GM23338 (cell line): ENCODE data around the gene NSUN3.

Experiments used
- CREB1 ChIP-seq: fragments of 250-450 bp; sonication (Bioruptor Pico); IDR thresholded peaks from 2 replicates; pipeline ENCODE4 v1.5.0; 2020; ENCODE audit warnings: low read depth, mild to moderate bottlenecking, moderate library complexity
- EZH2 ChIP-seq: fragments of 200-600 bp; sonication (generic); IDR thresholded peaks from one replicate; pipeline ENCODE4 v1.8.0; 2017; ENCODE audit warnings: antibody characterized with exemption, mild to moderate bottlenecking, low read depth; ENCODE audit not compliant: unreplicated experiment
- EZH2phosphoT487 ChIP-seq: fragments of 200-600 bp; sonication (generic); IDR thresholded peaks from one replicate; pipeline ENCODE4 v1.8.1; 2018; ENCODE audit warnings: antibody characterized with exemption; ENCODE audit not compliant: unreplicated experiment
- JUNB ChIP-seq: IDR thresholded peaks from one replicate; pipeline ENCODE4 v1.6.1; 2016; ENCODE audit warnings: antibody characterized with exemption; ENCODE audit not compliant: unreplicated experiment
- NANOG ChIP-seq: IDR thresholded peaks from 2 replicates; pipeline ENCODE4 v1.6.1; 2016; ENCODE audit warnings: antibody characterized with exemption, borderline replicate concordance
- POLR2AphosphoS5 ChIP-seq: IDR thresholded peaks from 2 replicates; pipeline ENCODE4 v1.6.1; 2016; ENCODE audit warnings: antibody characterized with exemption, low read depth
- STAT1 ChIP-seq: IDR thresholded peaks from one replicate; pipeline ENCODE4 v1.6.1; 2016; ENCODE audit warnings: antibody characterized with exemption; ENCODE audit not compliant: unreplicated experiment
- TF ChIP-seq, protein P1 (sequence below), 2 experiments: fragments of 200-600 bp in 1 of 2; sonication (generic) in 1 of 2; conservative IDR thresholded peaks; 2 replicates each; pipeline versions ENCODE4 v1.5.1 to v1.6.1; 2016 to 2017; ENCODE audit warnings: antibody characterized with exemption in 2 of 2, low read depth in 2 of 2, mild to moderate bottlenecking in 2 of 2, moderate library complexity in 1 of 2
- TF ChIP-seq, protein P2 (sequence below): IDR thresholded peaks from one replicate; pipeline ENCODE4 v1.6.1; 2018; ENCODE audit warnings: antibody characterized with exemption; ENCODE audit not compliant: unreplicated experiment
- TF ChIP-seq, protein P3 (sequence below): fragments of 250-450 bp; sonication (Bioruptor Pico); IDR thresholded peaks from 2 replicates; pipeline ENCODE4 v1.5.0; 2020; ENCODE audit warnings: mild to moderate bottlenecking, moderate library complexity
- TF ChIP-seq, protein P4 (sequence below): IDR thresholded peaks from 2 replicates; pipeline ENCODE4 v1.6.1; 2016; ENCODE audit warnings: antibody characterized with exemption

DNA sequence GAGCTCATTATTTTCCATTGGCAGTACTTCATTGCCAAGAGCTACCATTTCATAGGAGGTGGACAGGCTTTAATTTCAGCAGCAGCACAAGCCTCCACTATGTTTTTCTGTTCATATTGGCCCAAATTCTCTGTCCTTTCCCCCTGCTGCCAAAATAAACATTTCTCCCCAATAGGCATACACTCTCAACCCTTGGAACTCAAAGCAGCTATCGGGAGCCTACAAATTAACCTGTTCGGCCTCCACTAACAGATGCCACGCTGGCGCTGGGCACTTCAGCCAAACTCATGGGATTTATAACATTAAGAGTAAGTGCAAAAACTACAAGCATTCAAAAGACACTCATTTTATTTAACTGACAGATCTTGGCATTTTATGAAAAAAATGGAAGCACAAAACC is 95.7 kb downstream of the NSUN3 start:
- TF ChIP-seq EZH2 (no peak), EZH2phosphoT487 (no peak), POLR2AphosphoS5 (no peak), CREB1 (no peak), STAT1 (no peak), JUNB (no peak), NANOG (no peak)
- TF ChIP-seq, protein P1, sequence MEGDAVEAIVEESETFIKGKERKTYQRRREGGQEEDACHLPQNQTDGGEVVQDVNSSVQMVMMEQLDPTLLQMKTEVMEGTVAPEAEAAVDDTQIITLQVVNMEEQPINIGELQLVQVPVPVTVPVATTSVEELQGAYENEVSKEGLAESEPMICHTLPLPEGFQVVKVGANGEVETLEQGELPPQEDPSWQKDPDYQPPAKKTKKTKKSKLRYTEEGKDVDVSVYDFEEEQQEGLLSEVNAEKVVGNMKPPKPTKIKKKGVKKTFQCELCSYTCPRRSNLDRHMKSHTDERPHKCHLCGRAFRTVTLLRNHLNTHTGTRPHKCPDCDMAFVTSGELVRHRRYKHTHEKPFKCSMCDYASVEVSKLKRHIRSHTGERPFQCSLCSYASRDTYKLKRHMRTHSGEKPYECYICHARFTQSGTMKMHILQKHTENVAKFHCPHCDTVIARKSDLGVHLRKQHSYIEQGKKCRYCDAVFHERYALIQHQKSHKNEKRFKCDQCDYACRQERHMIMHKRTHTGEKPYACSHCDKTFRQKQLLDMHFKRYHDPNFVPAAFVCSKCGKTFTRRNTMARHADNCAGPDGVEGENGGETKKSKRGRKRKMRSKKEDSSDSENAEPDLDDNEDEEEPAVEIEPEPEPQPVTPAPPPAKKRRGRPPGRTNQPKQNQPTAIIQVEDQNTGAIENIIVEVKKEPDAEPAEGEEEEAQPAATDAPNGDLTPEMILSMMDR (conservative IDR thresholded peaks at IDR 0.05; ENCODE audit: low read depth in 2 of 2), result no peak
- TF ChIP-seq, protein P2, sequence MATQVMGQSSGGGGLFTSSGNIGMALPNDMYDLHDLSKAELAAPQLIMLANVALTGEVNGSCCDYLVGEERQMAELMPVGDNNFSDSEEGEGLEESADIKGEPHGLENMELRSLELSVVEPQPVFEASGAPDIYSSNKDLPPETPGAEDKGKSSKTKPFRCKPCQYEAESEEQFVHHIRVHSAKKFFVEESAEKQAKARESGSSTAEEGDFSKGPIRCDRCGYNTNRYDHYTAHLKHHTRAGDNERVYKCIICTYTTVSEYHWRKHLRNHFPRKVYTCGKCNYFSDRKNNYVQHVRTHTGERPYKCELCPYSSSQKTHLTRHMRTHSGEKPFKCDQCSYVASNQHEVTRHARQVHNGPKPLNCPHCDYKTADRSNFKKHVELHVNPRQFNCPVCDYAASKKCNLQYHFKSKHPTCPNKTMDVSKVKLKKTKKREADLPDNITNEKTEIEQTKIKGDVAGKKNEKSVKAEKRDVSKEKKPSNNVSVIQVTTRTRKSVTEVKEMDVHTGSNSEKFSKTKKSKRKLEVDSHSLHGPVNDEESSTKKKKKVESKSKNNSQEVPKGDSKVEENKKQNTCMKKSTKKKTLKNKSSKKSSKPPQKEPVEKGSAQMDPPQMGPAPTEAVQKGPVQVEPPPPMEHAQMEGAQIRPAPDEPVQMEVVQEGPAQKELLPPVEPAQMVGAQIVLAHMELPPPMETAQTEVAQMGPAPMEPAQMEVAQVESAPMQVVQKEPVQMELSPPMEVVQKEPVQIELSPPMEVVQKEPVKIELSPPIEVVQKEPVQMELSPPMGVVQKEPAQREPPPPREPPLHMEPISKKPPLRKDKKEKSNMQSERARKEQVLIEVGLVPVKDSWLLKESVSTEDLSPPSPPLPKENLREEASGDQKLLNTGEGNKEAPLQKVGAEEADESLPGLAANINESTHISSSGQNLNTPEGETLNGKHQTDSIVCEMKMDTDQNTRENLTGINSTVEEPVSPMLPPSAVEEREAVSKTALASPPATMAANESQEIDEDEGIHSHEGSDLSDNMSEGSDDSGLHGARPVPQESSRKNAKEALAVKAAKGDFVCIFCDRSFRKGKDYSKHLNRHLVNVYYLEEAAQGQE, result no peak
- TF ChIP-seq, protein P3, sequence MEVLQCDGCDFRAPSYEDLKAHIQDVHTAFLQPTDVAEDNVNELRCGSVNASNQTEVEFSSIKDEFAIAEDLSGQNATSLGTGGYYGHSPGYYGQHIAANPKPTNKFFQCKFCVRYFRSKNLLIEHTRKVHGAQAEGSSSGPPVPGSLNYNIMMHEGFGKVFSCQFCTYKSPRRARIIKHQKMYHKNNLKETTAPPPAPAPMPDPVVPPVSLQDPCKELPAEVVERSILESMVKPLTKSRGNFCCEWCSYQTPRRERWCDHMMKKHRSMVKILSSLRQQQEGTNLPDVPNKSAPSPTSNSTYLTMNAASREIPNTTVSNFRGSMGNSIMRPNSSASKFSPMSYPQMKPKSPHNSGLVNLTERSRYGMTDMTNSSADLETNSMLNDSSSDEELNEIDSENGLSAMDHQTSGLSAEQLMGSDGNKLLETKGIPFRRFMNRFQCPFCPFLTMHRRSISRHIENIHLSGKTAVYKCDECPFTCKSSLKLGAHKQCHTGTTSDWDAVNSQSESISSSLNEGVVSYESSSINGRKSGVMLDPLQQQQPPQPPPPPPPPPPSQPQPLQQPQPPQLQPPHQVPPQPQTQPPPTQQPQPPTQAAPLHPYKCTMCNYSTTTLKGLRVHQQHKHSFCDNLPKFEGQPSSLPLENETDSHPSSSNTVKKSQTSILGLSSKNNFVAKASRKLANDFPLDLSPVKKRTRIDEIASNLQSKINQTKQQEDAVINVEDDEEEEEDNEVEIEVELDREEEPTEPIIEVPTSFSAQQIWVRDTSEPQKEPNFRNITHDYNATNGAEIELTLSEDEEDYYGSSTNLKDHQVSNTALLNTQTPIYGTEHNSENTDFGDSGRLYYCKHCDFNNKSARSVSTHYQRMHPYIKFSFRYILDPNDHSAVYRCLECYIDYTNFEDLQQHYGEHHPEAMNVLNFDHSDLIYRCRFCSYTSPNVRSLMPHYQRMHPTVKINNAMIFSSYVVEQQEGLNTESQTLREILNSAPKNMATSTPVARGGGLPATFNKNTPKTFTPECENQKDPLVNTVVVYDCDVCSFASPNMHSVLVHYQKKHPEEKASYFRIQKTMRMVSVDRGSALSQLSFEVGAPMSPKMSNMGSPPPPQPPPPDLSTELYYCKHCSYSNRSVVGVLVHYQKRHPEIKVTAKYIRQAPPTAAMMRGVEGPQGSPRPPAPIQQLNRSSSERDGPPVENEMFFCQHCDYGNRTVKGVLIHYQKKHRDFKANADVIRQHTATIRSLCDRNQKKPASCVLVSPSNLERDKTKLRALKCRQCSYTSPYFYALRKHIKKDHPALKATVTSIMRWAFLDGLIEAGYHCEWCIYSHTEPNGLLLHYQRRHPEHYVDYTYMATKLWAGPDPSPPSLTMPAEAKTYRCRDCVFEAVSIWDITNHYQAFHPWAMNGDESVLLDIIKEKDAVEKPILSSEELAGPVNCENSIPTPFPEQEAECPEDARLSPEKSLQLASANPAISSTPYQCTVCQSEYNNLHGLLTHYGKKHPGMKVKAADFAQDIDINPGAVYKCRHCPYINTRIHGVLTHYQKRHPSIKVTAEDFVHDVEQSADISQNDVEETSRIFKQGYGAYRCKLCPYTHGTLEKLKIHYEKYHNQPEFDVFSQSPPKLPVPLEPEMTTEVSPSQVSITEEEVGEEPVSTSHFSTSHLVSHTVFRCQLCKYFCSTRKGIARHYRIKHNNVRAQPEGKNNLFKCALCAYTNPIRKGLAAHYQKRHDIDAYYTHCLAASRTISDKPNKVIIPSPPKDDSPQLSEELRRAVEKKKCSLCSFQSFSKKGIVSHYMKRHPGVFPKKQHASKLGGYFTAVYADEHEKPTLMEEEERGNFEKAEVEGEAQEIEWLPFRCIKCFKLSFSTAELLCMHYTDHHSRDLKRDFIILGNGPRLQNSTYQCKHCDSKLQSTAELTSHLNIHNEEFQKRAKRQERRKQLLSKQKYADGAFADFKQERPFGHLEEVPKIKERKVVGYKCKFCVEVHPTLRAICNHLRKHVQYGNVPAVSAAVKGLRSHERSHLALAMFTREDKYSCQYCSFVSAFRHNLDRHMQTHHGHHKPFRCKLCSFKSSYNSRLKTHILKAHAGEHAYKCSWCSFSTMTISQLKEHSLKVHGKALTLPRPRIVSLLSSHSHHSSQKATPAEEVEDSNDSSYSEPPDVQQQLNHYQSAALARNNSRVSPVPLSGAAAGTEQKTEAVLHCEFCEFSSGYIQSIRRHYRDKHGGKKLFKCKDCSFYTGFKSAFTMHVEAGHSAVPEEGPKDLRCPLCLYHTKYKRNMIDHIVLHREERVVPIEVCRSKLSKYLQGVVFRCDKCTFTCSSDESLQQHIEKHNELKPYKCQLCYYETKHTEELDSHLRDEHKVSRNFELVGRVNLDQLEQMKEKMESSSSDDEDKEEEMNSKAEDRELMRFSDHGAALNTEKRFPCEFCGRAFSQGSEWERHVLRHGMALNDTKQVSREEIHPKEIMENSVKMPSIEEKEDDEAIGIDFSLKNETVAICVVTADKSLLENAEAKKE, result no peak
- TF ChIP-seq, protein P4, sequence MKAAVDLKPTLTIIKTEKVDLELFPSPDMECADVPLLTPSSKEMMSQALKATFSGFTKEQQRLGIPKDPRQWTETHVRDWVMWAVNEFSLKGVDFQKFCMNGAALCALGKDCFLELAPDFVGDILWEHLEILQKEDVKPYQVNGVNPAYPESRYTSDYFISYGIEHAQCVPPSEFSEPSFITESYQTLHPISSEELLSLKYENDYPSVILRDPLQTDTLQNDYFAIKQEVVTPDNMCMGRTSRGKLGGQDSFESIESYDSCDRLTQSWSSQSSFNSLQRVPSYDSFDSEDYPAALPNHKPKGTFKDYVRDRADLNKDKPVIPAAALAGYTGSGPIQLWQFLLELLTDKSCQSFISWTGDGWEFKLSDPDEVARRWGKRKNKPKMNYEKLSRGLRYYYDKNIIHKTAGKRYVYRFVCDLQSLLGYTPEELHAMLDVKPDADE, result no peak
